ENCODE measurements around the gene MAGI3. TPM values are rescaled to one million over a fixed set of nuclear protein-coding genes. Genes with fewer than 3 reads are reported as not detected.
"Not testable (repeated sequence)": the region's sequence is repeated elsewhere in the genome, so short reads cannot be mapped to it uniquely, and the experiment has no call there.

Gene MAGI3
- total RNA-seq, 1 donor from 2014 or later, result 6.3 TPM

DNA sequence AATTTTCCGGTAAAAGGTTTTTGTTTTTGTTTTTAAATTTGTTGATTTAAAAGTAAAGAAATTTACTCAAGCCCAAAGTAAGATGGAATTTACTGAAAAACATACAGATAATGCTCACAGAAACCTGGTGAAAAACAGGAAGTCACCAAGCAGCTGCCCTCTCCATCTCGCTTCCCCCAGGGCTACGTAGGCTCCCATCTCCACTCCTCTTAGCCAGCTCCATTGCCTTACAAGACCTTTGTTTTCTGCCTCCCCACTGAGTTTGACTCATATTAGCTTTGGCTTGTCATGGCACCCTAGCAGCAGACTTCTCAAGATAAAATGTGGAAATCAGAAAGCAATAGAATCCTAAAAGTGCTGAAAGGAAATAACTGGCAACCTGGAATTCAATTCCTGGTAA is 311.1 kb downstream of the MAGI3 start:
- Histone ChIP-seq H3K36me3 (ENCODE audit: control insufficient read depth, insufficient read depth, low read length) (peaks cover 2% of the 10 kb centered on the region), H3K4me3 (ENCODE audit: low read depth, low read length) (no peak overlapping the region), H3K27me3 (ENCODE audit: control insufficient read depth, insufficient read depth, low read length) (no peaks in the 10 kb centered on the region)
- FAIRE-seq (no peak), DNase-seq (ENCODE audit: low read depth) (no peak)
- TF ChIP-seq, protein P1, sequence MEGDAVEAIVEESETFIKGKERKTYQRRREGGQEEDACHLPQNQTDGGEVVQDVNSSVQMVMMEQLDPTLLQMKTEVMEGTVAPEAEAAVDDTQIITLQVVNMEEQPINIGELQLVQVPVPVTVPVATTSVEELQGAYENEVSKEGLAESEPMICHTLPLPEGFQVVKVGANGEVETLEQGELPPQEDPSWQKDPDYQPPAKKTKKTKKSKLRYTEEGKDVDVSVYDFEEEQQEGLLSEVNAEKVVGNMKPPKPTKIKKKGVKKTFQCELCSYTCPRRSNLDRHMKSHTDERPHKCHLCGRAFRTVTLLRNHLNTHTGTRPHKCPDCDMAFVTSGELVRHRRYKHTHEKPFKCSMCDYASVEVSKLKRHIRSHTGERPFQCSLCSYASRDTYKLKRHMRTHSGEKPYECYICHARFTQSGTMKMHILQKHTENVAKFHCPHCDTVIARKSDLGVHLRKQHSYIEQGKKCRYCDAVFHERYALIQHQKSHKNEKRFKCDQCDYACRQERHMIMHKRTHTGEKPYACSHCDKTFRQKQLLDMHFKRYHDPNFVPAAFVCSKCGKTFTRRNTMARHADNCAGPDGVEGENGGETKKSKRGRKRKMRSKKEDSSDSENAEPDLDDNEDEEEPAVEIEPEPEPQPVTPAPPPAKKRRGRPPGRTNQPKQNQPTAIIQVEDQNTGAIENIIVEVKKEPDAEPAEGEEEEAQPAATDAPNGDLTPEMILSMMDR (IDR thresholded peaks at IDR 0.05; ENCODE audit: insufficient read depth, low read length, severe bottlenecking), result no peak

DNA sequence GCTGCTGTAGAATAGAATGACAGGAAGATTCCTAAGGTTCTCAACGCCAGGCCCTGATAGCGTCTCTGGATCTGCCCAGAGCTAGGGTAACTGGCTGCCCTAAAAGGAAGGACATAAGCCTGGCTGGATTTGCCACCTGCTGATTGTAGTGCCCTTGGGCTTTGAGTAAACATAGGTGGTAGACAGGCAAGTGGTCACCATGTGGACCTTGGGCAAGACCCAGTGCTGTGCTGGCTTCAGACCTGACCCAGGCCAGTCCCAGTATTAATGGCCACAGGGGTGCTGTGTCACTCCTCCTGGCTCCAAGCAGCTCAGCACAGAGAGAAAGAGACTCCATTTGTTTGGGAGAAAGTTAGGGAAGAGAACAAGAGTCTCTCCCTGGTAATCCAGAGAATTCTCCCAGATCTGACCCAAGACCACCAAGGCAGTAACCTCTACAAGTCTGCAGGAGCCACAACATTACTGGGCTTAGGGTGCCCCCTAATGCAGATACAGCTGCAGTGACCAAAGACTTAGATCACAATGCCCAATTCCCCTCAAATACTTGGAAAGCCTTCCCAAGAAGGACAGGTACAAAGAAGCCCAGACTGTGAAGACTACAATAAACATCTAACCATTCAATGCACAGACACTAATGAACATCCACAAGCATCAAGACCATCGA is 324.4 kb downstream of the MAGI3 start:
- no peak for FAIRE-seq
- no peak for DNase-seq (ENCODE audit: low read depth)
- H3K36me3 ChIP-seq (ENCODE audit: control insufficient read depth, insufficient read depth, low read length), result peaks cover 3% of the 10 kb centered on the region
- H3K4me3 ChIP-seq (ENCODE audit: low read depth, low read length), result no peak overlapping the region
- TF ChIP-seq, protein P1 (IDR thresholded peaks at IDR 0.05; ENCODE audit: insufficient read depth, low read length, severe bottlenecking), result peak; percentile 0
- no peaks in the 10 kb centered on the region for H3K27me3 ChIP-seq (ENCODE audit: control insufficient read depth, insufficient read depth, low read length)

DNA sequence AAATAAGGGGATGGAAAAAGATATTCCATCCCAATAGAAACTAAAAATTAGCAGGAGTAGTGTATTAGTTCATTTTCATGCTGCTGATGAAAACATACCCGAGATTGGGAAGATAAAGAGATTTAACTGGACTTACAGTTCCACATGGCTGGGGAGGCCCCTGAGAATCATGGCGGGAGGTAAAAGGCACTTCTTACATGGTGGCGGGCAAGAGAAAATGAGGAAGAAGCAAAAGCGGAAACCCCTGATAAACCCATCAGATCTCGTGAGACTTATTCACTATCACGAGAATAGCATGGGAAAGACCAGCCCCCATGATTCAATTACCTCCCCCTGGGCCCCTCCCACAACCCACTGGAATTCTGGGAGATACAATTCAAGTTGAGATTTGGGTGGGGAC is 327.2 kb downstream of the MAGI3 start:
- not testable (repeated sequence) for H3K4me3 ChIP-seq (ENCODE audit: low read depth, low read length); FAIRE-seq; H3K27me3 ChIP-seq (ENCODE audit: control insufficient read depth, insufficient read depth, low read length); H3K36me3 ChIP-seq (ENCODE audit: control insufficient read depth, insufficient read depth, low read length); DNase-seq (ENCODE audit: low read depth)

DNA sequence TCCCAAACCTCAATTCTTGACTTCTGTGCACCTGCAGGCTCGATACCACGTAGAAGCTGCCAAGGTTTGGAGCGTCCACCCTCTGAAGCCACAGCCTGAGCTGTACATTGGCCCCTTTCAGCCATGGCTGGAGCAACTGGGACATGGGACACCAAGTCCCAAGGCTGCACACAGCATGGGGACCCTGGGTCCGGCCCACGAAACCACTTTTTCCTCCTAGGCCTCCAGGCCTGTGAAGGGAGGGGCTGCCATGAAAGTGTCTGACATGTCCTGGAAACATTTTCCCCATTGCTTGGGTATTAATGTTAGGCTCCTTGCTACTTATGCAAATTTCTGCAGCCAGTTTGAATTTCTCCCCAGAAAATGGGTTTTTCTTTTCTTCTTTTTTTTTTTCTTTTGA is 328.3 kb downstream of the MAGI3 start:
- not testable (repeated sequence) for DNase-seq (ENCODE audit: low read depth); H3K36me3 ChIP-seq (ENCODE audit: control insufficient read depth, insufficient read depth, low read length); H3K27me3 ChIP-seq (ENCODE audit: control insufficient read depth, insufficient read depth, low read length); FAIRE-seq; H3K4me3 ChIP-seq (ENCODE audit: low read depth, low read length)

DNA sequence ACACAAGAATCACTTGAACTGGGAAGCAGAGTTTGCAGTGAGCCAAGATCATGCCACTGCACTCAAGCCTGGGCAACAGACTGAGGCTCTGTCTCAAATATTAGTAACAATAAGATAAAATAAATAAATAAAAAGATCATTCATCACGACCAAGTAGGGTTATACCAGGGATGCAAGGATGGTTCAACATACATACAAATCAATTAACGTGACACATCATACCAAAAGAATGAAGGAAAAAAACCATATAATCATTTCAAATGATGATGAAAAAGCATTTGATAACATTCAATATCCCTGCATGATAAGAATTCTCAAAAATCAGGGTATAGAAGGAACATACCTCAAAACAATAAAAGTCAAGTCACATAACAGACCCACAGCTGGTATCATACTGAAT is 330.7 kb downstream of the MAGI3 start:
- no peak for FAIRE-seq
- Histone ChIP-seq H3K36me3 (ENCODE audit: control insufficient read depth, insufficient read depth, low read length) (no peaks in the 10 kb centered on the region), H3K27me3 (ENCODE audit: control insufficient read depth, insufficient read depth, low read length) (no peaks in the 10 kb centered on the region), H3K4me3 (ENCODE audit: low read depth, low read length) (no peak overlapping the region)
- TF ChIP-seq, protein P1 (IDR thresholded peaks at IDR 0.05; ENCODE audit: insufficient read depth, low read length, severe bottlenecking), result no peak
- DNase-seq (ENCODE audit: low read depth), result no peak

DNA sequence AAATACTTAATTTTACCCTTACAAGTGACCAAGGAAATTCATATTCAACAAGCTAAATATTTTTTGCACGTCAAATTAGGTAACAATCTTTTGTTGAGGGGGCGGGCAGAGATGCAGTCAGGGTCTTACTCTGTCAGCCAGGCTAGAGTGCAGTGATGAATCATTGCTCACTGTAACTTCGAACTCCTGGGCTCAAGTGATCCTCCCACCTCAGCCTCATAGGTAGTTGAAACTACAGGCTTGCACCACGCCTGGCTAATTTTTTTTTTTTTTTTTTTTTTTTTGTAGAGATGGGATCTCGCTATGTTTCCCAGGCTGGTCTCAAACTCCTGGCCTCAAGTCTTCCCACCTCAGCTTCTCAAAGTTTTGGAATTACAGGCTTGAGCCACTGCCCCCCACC is 342.5 kb downstream of the MAGI3 start:
- Histone ChIP-seq H3K4me3 (ENCODE audit: low read depth, low read length) (no peak overlapping the region), H3K36me3 (ENCODE audit: control insufficient read depth, insufficient read depth, low read length) (no peaks in the 10 kb centered on the region), H3K27me3 (ENCODE audit: control insufficient read depth, insufficient read depth, low read length) (no peaks in the 10 kb centered on the region)
- TF ChIP-seq, protein P1 (IDR thresholded peaks at IDR 0.05; ENCODE audit: insufficient read depth, low read length, severe bottlenecking), result no peak
- FAIRE-seq (no peak), DNase-seq (ENCODE audit: low read depth) (peak; percentile 6)

Data from bronchial epithelial cell (primary cell).